GM19372 (cell line): ENCODE data around the gene AVL9.
"Not testable (repeated sequence)": the region's sequence is repeated elsewhere in the genome, so short reads cannot be mapped to it uniquely, and the experiment has no call there.

ENCODE experiments used
- ATAC-seq: cut with Tn5 transposase; IDR thresholded peaks from one replicate; pipeline ENCODE4 v1.9.1; 2021; ENCODE audit warnings: mild to moderate bottlenecking, low read depth, moderate library complexity; ENCODE audit not compliant: unreplicated experiment

The AVL9 gene

GRCh38 chr7:32494946-32495297 lies 367 bp upstream of the AVL9 start:
- ATAC-seq, result peak; percentile 10

- peak; percentile 0 for ATAC-seq
Observed at GRCh38 chr7:32496052-32496813, 944 bp downstream of the AVL9 start.

GRCh38 chr7:32499755-32500154 lies 4.5 kb downstream of the AVL9 start:
- not testable (repeated sequence) for ATAC-seq

- not testable (repeated sequence) for ATAC-seq
Observed at GRCh38 chr7:32500216-32500615, 4.9 kb downstream of the AVL9 start.

GRCh38 chr7:32500922-32501341 lies 5.6 kb downstream of the AVL9 start:
- peak; percentile 73 for ATAC-seq

GRCh38 chr7:32501522-32501921 lies 6.2 kb downstream of the AVL9 start:
- no peak for ATAC-seq

GRCh38 chr7:32502728-32503127 lies 7.4 kb downstream of the AVL9 start:
- ATAC-seq, result no peak

GRCh38 chr7:32506266-32507054 lies 11.2 kb downstream of the AVL9 start:
- ATAC-seq, result peak; percentile 72

- no peak for ATAC-seq
Observed at GRCh38 chr7:32507414-32507813, 12.1 kb downstream of the AVL9 start.

- ATAC-seq, result no peak
Observed at GRCh38 chr7:32511791-32512190, 16.5 kb downstream of the AVL9 start.

- no peak for ATAC-seq
Observed at GRCh38 chr7:32513210-32513609, 17.9 kb downstream of the AVL9 start.

GRCh38 chr7:32515890-32516550 lies 20.7 kb downstream of the AVL9 start:
- peak; percentile 82 for ATAC-seq

GRCh38 chr7:32516551-32517100 lies 21.3 kb downstream of the AVL9 start:
- no peak for ATAC-seq

- ATAC-seq, result no peak
Observed at GRCh38 chr7:32518534-32519140, 23.3 kb downstream of the AVL9 start.

GRCh38 chr7:32519763-32520162 lies 24.5 kb downstream of the AVL9 start:
- no peak for ATAC-seq

GRCh38 chr7:32522746-32523530 lies 27.6 kb downstream of the AVL9 start:
- no peak for ATAC-seq

- ATAC-seq, result no peak
Observed at GRCh38 chr7:32524631-32525030, 29.3 kb downstream of the AVL9 start.

- no peak for ATAC-seq
Observed at GRCh38 chr7:32525839-32526238, 30.6 kb downstream of the AVL9 start.

GRCh38 chr7:32531402-32531801 lies 36.1 kb downstream of the AVL9 start:
- ATAC-seq, result no peak

GRCh38 chr7:32532086-32532485 lies 36.8 kb downstream of the AVL9 start:
- ATAC-seq, result no peak
